Superior temporal gyrus (tissue), 1 donor: ENCODE data around the gene CBX4.
A peak's percentile ranks its signal among the peaks of the same experiment; 100 is the strongest.

Experiments
- DNase-seq: peaks from one replicate; pipeline ENCODE4 v3.0.0-alpha.2; 2016; ENCODE audit errors: extremely low spot score

The CBX4 gene

GRCh38 chr17:79841369-79842135, 2.3 kb upstream of the CBX4 start:
- DNase-seq: no peak

GRCh38 chr17:79840989-79841286, 1.7 kb upstream of the CBX4 start:
- DNase-seq: no peak

- no peak for DNase-seq
Measured at GRCh38 chr17:79840269-79840988, 1.2 kb upstream of the CBX4 start.

GRCh38 chr17:79838522-79839274, 542 bp downstream of the CBX4 start:
- DNase-seq: peak; percentile 62

- DNase-seq: no peak
Measured at GRCh38 chr17:79837888-79838521, 1.2 kb downstream of the CBX4 start.

GRCh38 chr17:79836972-79837887, 2.0 kb downstream of the CBX4 start:
- no peak for DNase-seq

- DNase-seq: no peak
Measured at GRCh38 chr17:79836510-79836971, 2.7 kb downstream of the CBX4 start.

GRCh38 chr17:79835953-79836509, 3.2 kb downstream of the CBX4 start:
- DNase-seq: no peak

- no peak for DNase-seq
Measured at GRCh38 chr17:79835470-79835899, 3.8 kb downstream of the CBX4 start.

GRCh38 chr17:79834565-79835469, 4.4 kb downstream of the CBX4 start:
- DNase-seq: no peak

GRCh38 chr17:79833744-79834564, 5.3 kb downstream of the CBX4 start:
- DNase-seq: no peak

GRCh38 chr17:79833110-79833450, 6.2 kb downstream of the CBX4 start:
- no peak for DNase-seq

- DNase-seq: no peak
Measured at GRCh38 chr17:79832218-79833109, 6.8 kb downstream of the CBX4 start.

- DNase-seq: peak; percentile 79
Measured at GRCh38 chr17:79831265-79832217, 7.7 kb downstream of the CBX4 start.

GRCh38 chr17:79830763-79831264, 8.4 kb downstream of the CBX4 start:
- DNase-seq: no peak

- DNase-seq: no peak
Measured at GRCh38 chr17:79830303-79830702, 8.9 kb downstream of the CBX4 start.
